Effector memory CD8-positive, alpha-beta T cell (primary cell): ENCODE results near the gene CEMP1.

ENCODE experiments used
- ATAC-seq: fragments of 150-1000 bp; cut with Tn5 transposase; replicated peaks from 2 replicates; pipeline ENCODE4 v1.10.0; 2021; ENCODE audit warnings: mild to moderate bottlenecking, moderate library complexity
- DNase-seq, 3 experiments: peaks; one replicate each; pipeline ENCODE4 v3.0.0; 2021
- H3K27ac Mint-ChIP-seq, 2 donors: one replicate each; pipeline ENCODE4 v1.8.0; 2022; ENCODE audit warnings: mild to moderate bottlenecking in 2 of 2, mixed read lengths in 2 of 2, moderate library complexity in 2 of 2
- H3K27me3 Mint-ChIP-seq, 2 donors: one replicate each; pipeline ENCODE4 v1.8.0; 2022; ENCODE audit warnings: mixed read lengths in 2 of 2
- H3K36me3 Mint-ChIP-seq: one replicate; pipeline ENCODE4 v1.8.0; 2022; ENCODE audit warnings: mild to moderate bottlenecking, moderate library complexity, mixed read lengths; ENCODE audit not compliant: insufficient read depth
- H3K4me1 Mint-ChIP-seq, 2 donors: one replicate each; pipeline ENCODE4 v1.8.0; 2022; ENCODE audit warnings: low read depth in 2 of 2, mixed read lengths in 2 of 2
- H3K4me3 Mint-ChIP-seq, 2 donors: one replicate each; pipeline ENCODE4 v1.8.0; 2022; ENCODE audit warnings: mild to moderate bottlenecking in 2 of 2, mixed read lengths in 2 of 2, moderate library complexity in 2 of 2
- H3K9me3 Mint-ChIP-seq, 2 donors: one replicate each; pipeline ENCODE4 v1.8.0; 2022; ENCODE audit warnings: mixed read lengths in 2 of 2

The CEMP1 gene

DNA sequence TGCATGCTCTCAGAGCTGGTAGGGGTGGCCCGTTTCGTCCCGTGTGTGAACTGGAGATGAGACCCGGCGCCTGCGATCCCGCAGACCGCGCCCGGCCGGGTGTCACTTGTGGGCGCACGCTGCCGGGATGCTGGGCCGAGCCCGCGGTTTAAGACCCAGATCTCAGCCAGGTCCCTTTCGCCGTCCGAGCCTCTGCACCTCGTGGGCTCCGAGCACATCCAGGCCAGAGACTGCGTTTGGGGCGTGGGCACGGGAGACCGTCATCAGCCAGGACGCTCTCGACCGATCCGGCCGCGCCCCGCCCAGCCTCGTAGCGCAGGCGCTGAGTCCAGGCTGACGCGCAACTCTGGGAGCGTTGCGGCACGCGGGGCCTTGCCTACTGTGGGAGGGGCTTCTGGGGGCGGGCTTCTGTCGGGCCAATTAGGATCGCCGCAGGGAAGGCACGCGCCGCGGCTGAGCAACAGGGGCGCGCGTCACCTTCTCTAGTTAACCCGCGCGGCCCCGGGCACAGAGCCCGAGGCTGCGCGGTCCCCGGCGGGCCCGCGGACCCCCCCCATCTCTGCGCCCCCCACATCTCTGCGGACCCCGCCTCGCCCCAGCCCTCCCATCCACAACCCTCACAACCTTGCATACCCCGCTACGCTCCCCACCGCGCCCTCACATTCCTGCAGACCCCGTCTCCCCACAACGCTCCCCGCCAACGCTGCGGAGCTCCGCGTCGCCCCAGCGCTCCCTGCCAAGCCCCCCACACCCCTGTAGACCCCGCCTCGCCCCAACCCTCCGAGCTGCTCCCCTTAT, 687 bp upstream of the CEMP1 start:
- ATAC-seq = peak; percentile 82
- H3K9me3 Mint-ChIP-seq = no peaks in the 10 kb centered on the region
- H3K27ac Mint-ChIP-seq = peak overlapping the region; percentile 98 to 99
- peaks cover 19 to 25% of the 10 kb centered on the region in 2 donors for H3K4me1 Mint-ChIP-seq
- H3K36me3 Mint-ChIP-seq = peaks cover 80% of the 10 kb centered on the region
- H3K27me3 Mint-ChIP-seq = no peaks in the 10 kb centered on the region
- H3K4me3 Mint-ChIP-seq = peak overlapping the region; percentile 96 to 98
- DNase-seq = peak; percentile 94 to 97 (median 96)

DNA sequence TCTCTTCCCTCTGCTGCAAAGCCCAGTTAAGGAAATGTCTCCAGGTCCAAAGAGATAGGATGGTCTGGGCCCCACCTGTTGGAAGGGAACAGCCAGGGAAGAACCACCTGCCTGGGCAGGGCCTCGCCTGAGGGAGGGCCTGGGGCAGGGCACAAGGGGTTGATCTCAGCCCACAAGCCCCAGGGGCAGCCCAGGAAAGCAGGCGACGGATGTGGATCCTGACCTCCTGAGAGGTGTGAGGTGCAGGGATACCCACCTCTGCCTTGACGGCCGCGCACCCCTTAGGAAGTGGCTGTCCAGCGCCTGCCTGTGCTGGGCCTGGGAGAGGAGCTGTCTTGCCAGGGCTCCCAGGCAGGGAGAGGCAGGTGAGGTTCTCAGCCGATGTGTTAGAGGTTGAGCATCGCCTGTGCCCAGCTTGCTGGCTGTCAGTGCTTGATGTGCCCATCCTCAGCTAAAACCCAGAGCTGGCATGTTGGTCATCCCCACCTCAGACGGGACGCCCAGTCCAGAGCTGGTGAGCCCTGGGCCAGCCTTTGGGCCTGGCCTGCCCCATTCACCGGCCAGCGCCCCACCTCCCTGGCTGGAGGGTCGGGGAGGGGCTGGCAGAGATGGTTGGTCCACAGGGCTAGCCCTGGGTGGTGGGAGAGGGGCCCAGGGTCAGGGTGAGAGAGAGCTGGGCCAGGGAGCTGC, 434 bp downstream of the CEMP1 start:
- peaks cover 80% of the 10 kb centered on the region for H3K36me3 Mint-ChIP-seq
- H3K9me3 Mint-ChIP-seq = no peaks in the 10 kb centered on the region
- no peaks in the 10 kb centered on the region for H3K27me3 Mint-ChIP-seq
- DNase-seq (no peak), ATAC-seq (no peak)
- peak overlapping the region; percentile 96 to 98 for H3K4me3 Mint-ChIP-seq
- H3K4me1 Mint-ChIP-seq = peaks cover 24 to 26% of the 10 kb centered on the region in 2 donors
- H3K27ac Mint-ChIP-seq = peak overlapping the region; percentile 98 to 99

DNA sequence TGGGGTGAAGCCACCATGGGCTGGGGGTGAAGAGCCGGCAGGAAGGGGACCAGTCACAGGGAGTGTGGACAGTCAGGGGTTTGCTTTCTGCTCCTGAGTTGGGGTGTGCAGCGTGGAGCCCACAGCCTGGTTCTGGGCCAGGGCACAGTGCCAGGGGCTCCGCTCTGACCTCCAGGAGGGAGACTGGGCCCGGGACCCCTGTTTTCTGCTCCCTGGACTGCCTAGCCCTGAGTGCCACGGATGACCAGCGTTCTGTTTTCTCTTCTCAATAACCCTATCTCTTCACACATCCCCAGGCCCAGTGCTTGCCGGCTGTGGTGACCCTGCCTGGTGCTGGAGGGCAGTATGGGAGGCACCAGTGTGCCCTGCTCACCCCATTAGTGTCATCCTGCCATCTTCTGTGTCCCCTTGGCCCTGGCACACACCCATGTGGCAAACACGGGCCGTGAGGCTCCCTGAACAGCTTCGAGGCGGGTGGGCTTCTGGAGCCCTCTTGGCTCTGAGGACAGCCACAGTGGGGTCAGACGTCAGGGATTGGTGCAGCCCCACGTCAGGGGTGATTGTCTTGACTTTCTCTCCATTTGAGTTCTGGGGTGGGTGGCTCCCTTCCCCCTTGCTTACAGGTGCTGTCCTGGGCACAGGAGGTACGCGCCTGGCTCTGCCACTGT, 1.1 kb downstream of the CEMP1 start:
- H3K27me3 Mint-ChIP-seq = no peaks in the 10 kb centered on the region
- ATAC-seq (no peak), DNase-seq (no peak)
- peaks cover 24 to 27% of the 10 kb centered on the region in 2 donors for H3K4me1 Mint-ChIP-seq
- H3K9me3 Mint-ChIP-seq = no peaks in the 10 kb centered on the region
- H3K4me3 Mint-ChIP-seq = peak overlapping the region; percentile 33 to 96
- H3K36me3 Mint-ChIP-seq = peaks cover 76% of the 10 kb centered on the region
- H3K27ac Mint-ChIP-seq = peak overlapping the region; percentile 98 to 99

- no peaks in the 10 kb centered on the region for H3K9me3 Mint-ChIP-seq
- peak overlapping the region; percentile 56 to 98 for H3K27ac Mint-ChIP-seq
- ATAC-seq (no peak), DNase-seq (no peak)
- no peaks in the 10 kb centered on the region for H3K27me3 Mint-ChIP-seq
- H3K4me1 Mint-ChIP-seq = peaks cover 25 to 27% of the 10 kb centered on the region in 2 donors
- H3K4me3 Mint-ChIP-seq = peak overlapping the region in 1 of 2 donors; percentile 23
- peaks cover 79% of the 10 kb centered on the region for H3K36me3 Mint-ChIP-seq
These were observed 1.9 kb downstream of the CEMP1 start for GRCh38 chr16:2529061-2529931.

- Mint-ChIP-seq H3K27ac (no peak overlapping the region), H3K4me3 (no peak overlapping the region), H3K4me1 (peaks cover 28 to 31% of the 10 kb centered on the region in 2 donors), H3K9me3 (no peaks in the 10 kb centered on the region), H3K36me3 (peaks cover 77% of the 10 kb centered on the region), H3K27me3 (no peaks in the 10 kb centered on the region)
- ATAC-seq (no peak), DNase-seq (no peak)
These were observed 2.8 kb downstream of the CEMP1 start for GRCh38 chr16:2528161-2529060.

GRCh38 chr16:2527784-2528100, 3.5 kb downstream of the CEMP1 start:
- peaks cover 26 to 28% of the 10 kb centered on the region in 2 donors for H3K4me1 Mint-ChIP-seq
- ATAC-seq (no peak), DNase-seq (no peak)
- no peaks in the 10 kb centered on the region for H3K27me3 Mint-ChIP-seq
- H3K4me3 Mint-ChIP-seq = no peak overlapping the region
- H3K9me3 Mint-ChIP-seq = no peaks in the 10 kb centered on the region
- H3K27ac Mint-ChIP-seq = no peak overlapping the region
- peaks cover 77% of the 10 kb centered on the region for H3K36me3 Mint-ChIP-seq

- H3K27me3 Mint-ChIP-seq = no peaks in the 10 kb centered on the region
- no peak overlapping the region for H3K4me3 Mint-ChIP-seq
- no peak overlapping the region for H3K27ac Mint-ChIP-seq
- peaks cover 21 to 23% of the 10 kb centered on the region in 2 donors for H3K4me1 Mint-ChIP-seq
- DNase-seq (no peak), ATAC-seq (no peak)
- no peaks in the 10 kb centered on the region for H3K9me3 Mint-ChIP-seq
- H3K36me3 Mint-ChIP-seq = peaks cover 73% of the 10 kb centered on the region
These were observed 4.0 kb downstream of the CEMP1 start for GRCh38 chr16:2527071-2527783.

GRCh38 chr16:2526135-2526534, 5.1 kb downstream of the CEMP1 start:
- Mint-ChIP-seq H3K4me3 (no peak overlapping the region), H3K4me1 (peaks cover 15 to 20% of the 10 kb centered on the region in 2 donors), H3K27me3 (no peaks in the 10 kb centered on the region), H3K27ac (peak overlapping the region in 1 of 2 donors; percentile 53), H3K36me3 (peaks cover 71% of the 10 kb centered on the region), H3K9me3 (no peaks in the 10 kb centered on the region)
- DNase-seq (no peak), ATAC-seq (no peak)

GRCh38 chr16:2524339-2524938, 6.8 kb downstream of the CEMP1 start:
- Mint-ChIP-seq H3K27me3 (no peaks in the 10 kb centered on the region), H3K4me1 (peaks cover 22 to 24% of the 10 kb centered on the region in 2 donors), H3K9me3 (no peaks in the 10 kb centered on the region), H3K4me3 (peak overlapping the region in 1 of 2 donors; percentile 1), H3K27ac (peak overlapping the region; percentile 36 to 38), H3K36me3 (peaks cover 72% of the 10 kb centered on the region)
- ATAC-seq (no peak), DNase-seq (no peak)

- Mint-ChIP-seq H3K4me3 (no peak overlapping the region), H3K27ac (peak overlapping the region; percentile 36 to 58), H3K36me3 (peaks cover 73% of the 10 kb centered on the region)
These were observed 7.4 kb downstream of the CEMP1 start for GRCh38 chr16:2523801-2524231.

DNA sequence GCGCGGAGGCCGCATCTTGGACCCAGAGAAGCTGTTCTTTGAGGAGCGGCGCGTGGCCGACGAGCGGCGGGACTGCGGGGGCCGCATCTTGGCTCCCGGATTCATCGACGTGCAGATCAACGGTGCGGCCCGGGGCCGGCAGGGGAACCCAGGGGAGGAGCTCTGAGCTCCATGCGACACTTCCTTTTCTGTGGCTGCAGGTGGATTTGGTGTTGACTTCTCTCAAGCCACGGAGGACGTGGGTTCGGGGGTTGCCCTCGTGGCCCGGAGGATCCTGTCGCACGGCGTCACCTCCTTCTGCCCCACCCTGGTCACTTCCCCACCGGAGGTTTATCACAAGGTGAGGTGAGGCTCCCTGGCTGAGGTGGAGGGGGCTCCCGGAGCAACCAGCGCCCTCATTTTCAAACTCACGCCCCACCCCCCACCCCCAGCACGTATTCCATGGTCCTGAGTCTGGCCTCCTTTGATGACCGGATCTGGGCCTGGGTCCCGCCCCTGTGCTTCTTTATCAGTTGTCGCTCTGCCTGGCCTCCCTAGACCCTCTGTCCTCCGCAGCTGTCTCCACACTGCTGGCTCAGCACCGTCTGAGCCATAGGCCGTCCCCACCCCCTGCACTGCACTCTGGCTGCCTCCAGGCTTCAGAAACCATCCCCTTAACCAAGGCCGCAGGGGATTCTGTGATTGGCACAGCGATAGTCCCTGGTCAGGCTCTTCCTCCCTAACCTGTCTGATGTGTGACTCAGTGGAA, 10.2 kb downstream of the CEMP1 start:
- Mint-ChIP-seq H3K4me1 (peaks cover 44 to 47% of the 10 kb centered on the region in 2 donors), H3K36me3 (peaks cover 73% of the 10 kb centered on the region), H3K9me3 (no peaks in the 10 kb centered on the region), H3K27me3 (no peaks in the 10 kb centered on the region), H3K27ac (peak overlapping the region; percentile 95 to 96), H3K4me3 (peak overlapping the region; percentile 84 to 86)
- ATAC-seq = peak; percentile 78
- DNase-seq = peak; percentile 71 to 79 (median 78)

More at GRCh38 chr16:2523801-2524231, 7.4 kb downstream of the CEMP1 start:
- DNase-seq = no peak
- peaks cover 27 to 28% of the 10 kb centered on the region in 2 donors for H3K4me1 Mint-ChIP-seq
- ATAC-seq = no peak
- H3K9me3 Mint-ChIP-seq = no peaks in the 10 kb centered on the region
- H3K27me3 Mint-ChIP-seq = no peaks in the 10 kb centered on the region
